Lung (tissue), 12 donors: ENCODE measurements around the gene NSD2. TPM values are rescaled to one million over a fixed set of nuclear protein-coding genes. Genes with fewer than 3 reads are reported as not detected.

Source experiments
- ATAC-seq: fragments of 200-7000 bp; cut with Tn5 transposase; one replicate; pipeline ENCODE4 v1.9.1; 2020; ENCODE audit warnings: moderate number of reproducible peaks; ENCODE audit not compliant: insufficient read depth, low FRiP score
- DNase-seq, 3 donors: peaks; one replicate each; pipeline ENCODE4 v3.0.0-alpha.2; 2013 to 2017
- H3K27ac ChIP-seq, 2 donors: one replicate each; pipeline ENCODE4 v1.5.1; 2013; ENCODE audit warnings: mild to moderate bottlenecking in 2 of 2, moderate library complexity in 2 of 2, control low read depth in 1 of 2, inconsistent platforms in 1 of 2, low read depth in 1 of 2, low read length in 1 of 2
- H3K27me3 ChIP-seq, 3 donors: one replicate each; pipeline ENCODE4 v1.5.1; 2013; ENCODE audit warnings: low read length in 2 of 3; ENCODE audit not compliant: control insufficient read depth in 3 of 3, insufficient read depth in 3 of 3
- H3K36me3 ChIP-seq, 4 donors: one replicate each; pipeline ENCODE4 v1.5.1; 2013; ENCODE audit warnings: low read length in 4 of 4, mild to moderate bottlenecking in 1 of 4, moderate library complexity in 1 of 4; ENCODE audit not compliant: control insufficient read depth in 4 of 4, insufficient read depth in 4 of 4
- H3K4me1 ChIP-seq, 5 donors: one replicate each; pipeline ENCODE4 v1.5.1; 2013; ENCODE audit warnings: low read length in 5 of 5, mild to moderate bottlenecking in 2 of 5, moderate library complexity in 1 of 5; ENCODE audit not compliant: control insufficient read depth in 5 of 5, insufficient read depth in 5 of 5
- H3K4me3 ChIP-seq: one replicate; pipeline ENCODE4 v1.5.1; 2013; ENCODE audit warnings: mild to moderate bottlenecking, control low read depth, moderate library complexity
- H3K9ac ChIP-seq, 2 donors: one replicate each; pipeline ENCODE4 v1.5.1; 2013; ENCODE audit warnings: low read length in 2 of 2, control low read depth in 1 of 2; ENCODE audit not compliant: insufficient read depth in 1 of 2
- H3K9me3 ChIP-seq, 4 donors: one replicate each; pipeline ENCODE4 v1.5.1; 2013; ENCODE audit warnings: low read length in 3 of 4, mild to moderate bottlenecking in 1 of 4, moderate library complexity in 1 of 4; ENCODE audit not compliant: control insufficient read depth in 4 of 4, insufficient read depth in 3 of 4
- WGBS, 2 donors: extraction: QIAGEN DNeasy Blood & Tissue Kit; methylation state at CpG; one replicate each; pipeline ENCODE4 v1.1.7; 2013; 5-methylcytosine and 5-hydroxymethylcytosine counted together
- polyA plus RNA-seq, 2 donors: library from polyadenylated mRNA; stranded (reverse); fragments of 200-250 nt; gene quantifications; one replicate each; pipeline ENCODE4 v1.2.1, GENCODE V29; 2013
- total RNA-seq, 2 donors: library from RNA; depleted of rRNA in 1 of 2; stranded (reverse); fragments of >200 nt in 1 of 2; gene quantifications; one replicate each; pipeline ENCODE4 v1.2.1, GENCODE V29; 2014 to 2021
- TF ChIP-seq, protein P1 (sequence below): IDR thresholded peaks from 2 replicates; pipeline ENCODE4 v1.5.1; 2012; ENCODE audit warnings: mild to moderate bottlenecking; ENCODE audit errors: control extremely low read depth, extremely low read depth
- donor health status: control.
- donor health status: control.
- donor health status: Bipolar disorder and iron deficiency.
- donor health status: healthy.
- donor health status: DM: yes; HTN: yes; CAD: no.

Gene NSD2
- total and polyA plus RNA-seq, 4 donors, result 12.7 to 66.2 (median 28.3) TPM

DNA sequence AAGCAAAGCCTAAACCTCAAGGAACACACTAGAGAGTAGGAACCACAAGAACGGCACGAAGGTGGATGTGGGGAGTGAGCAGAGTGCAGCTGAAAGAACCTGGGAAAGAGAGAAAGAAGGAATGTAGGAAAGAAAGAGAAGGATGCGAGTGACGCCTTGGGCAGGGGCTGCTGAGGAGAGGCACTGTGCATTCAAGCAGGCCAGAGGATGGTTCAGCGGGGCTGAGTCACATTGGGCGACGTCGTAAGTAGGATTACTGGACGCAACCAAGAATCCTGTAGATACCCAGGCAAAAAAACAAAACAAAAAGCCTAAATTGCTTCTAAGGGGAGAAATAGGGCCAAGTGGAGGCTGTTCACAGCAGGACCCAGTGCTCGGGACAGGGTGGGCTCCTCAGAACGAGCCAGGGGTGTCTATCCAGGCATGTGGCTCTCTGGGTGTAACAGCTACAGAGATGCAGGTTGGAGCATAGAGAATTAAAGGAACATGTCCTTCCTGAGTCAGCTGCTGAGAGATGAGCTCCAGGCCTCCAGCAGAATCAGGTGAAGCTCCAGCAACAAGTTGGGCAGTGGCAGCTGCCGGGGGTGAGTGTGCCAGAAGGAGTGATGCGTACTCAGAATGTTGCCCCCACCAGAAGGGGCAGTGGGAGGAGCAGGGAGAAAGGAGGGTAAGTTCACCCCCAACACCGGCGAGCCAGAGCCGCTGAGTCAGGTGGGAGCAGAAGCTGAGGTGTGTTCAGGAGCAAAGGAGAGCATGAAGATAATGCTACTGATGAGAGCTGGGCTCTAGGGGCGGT, 98.9 kb downstream of the NSD2 start:
- ATAC-seq (no peak), DNase-seq (no peak)
- H3K36me3 ChIP-seq, result peaks cover 0 to 22% (median 20%) of the 10 kb centered on the region in 4 donors
- no peak overlapping the region for H3K9ac ChIP-seq
- 95 to 98% methylated on average over 17 of the region's 17 CpGs for WGBS, 2 donors
- H3K9me3 ChIP-seq, result no peaks in the 10 kb centered on the region
- H3K27ac ChIP-seq, result no peak overlapping the region
- H3K4me3 ChIP-seq, result no peak overlapping the region
- H3K27me3 ChIP-seq, result no peaks in the 10 kb centered on the region
- H3K4me1 ChIP-seq, result no peaks in the 10 kb centered on the region
- TF ChIP-seq, protein P1, sequence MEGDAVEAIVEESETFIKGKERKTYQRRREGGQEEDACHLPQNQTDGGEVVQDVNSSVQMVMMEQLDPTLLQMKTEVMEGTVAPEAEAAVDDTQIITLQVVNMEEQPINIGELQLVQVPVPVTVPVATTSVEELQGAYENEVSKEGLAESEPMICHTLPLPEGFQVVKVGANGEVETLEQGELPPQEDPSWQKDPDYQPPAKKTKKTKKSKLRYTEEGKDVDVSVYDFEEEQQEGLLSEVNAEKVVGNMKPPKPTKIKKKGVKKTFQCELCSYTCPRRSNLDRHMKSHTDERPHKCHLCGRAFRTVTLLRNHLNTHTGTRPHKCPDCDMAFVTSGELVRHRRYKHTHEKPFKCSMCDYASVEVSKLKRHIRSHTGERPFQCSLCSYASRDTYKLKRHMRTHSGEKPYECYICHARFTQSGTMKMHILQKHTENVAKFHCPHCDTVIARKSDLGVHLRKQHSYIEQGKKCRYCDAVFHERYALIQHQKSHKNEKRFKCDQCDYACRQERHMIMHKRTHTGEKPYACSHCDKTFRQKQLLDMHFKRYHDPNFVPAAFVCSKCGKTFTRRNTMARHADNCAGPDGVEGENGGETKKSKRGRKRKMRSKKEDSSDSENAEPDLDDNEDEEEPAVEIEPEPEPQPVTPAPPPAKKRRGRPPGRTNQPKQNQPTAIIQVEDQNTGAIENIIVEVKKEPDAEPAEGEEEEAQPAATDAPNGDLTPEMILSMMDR, result no peak

DNA sequence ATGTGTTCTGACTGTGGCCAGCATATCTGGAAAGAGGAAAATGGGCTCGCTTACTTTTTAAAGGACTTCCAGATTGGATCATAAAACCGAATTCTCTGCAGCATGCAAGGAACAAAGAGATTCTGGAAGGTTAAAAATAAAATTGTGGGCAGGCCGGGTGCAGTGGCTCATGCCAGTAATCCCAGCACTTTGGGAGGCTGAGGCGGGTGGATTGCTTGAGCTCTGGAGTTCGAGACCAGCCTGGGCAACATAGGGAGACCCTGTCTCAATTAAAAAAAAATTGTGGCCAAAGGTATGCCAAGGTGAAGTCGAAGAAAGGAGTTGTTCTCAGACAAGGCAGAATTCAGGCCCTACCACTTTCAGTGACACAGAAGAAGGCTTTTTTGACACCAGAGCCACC, 99.7 kb downstream of the NSD2 start:
- Histone ChIP-seq H3K27ac (no peak overlapping the region), H3K9ac (no peak overlapping the region), H3K27me3 (no peaks in the 10 kb centered on the region), H3K9me3 (no peaks in the 10 kb centered on the region), H3K36me3 (peaks cover 0 to 26% (median 23%) of the 10 kb centered on the region in 4 donors), H3K4me1 (peaks cover 0 to 4% (median 0%) of the 10 kb centered on the region in 5 donors), H3K4me3 (no peak overlapping the region)
- 95 to 97% methylated on average over 6 of the region's 6 CpGs for WGBS, 2 donors
- DNase-seq (no peak), ATAC-seq (no peak)
- TF ChIP-seq, protein P1, result no peak

DNA sequence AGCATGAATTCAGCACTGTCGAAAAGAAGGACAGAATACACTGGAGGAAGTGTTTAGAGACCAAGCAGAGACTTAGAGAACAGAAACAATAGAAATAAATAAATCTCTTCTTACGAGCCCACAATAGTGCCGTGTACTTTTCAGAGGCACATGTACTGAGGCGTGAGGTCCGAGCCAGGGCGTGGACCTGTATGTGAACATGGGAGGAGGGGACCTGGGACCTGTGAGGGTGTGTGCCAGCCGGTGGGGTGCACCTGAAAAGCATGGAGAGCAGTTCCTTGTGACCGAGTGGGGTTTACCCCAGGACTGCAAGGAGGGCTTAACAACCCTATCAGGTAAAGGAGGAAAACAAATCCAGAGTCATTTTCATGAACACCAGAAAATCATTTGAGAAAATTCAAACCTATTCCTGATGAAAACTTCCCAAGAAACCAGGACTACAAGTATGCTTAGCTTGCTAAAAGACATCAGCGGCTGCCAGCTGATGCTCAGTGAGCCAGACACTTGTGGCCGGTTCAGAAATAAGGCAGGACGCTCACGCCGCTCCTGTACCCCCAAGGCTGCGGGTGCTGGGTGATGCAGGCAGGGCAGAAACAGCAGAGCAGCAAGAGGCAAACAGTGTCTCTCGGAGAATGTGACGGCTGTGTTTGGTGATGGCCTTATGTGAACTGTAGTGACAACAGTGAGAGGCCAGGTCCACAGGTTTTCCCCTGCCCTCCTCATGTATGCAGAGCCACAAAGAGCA, 100.4 kb downstream of the NSD2 start:
- no peak overlapping the region for H3K4me3 ChIP-seq
- no peaks in the 10 kb centered on the region for H3K27me3 ChIP-seq
- ATAC-seq (no peak), DNase-seq (no peak)
- H3K9ac ChIP-seq, result no peak overlapping the region
- H3K9me3 ChIP-seq, result no peaks in the 10 kb centered on the region
- TF ChIP-seq, protein P1, result no peak
- H3K36me3 ChIP-seq, result peaks cover 0 to 31% (median 30%) of the 10 kb centered on the region in 4 donors
- no peak overlapping the region for H3K27ac ChIP-seq
- WGBS, 2 donors, result 96 to 98% methylated on average over 16 of the region's 16 CpGs
- peaks cover 0 to 4% (median 0%) of the 10 kb centered on the region in 5 donors for H3K4me1 ChIP-seq
